Stimulated activated CD8-positive, alpha-beta memory T cell treated with anti-CD3 and anti-CD28 coated beads, Interleukin-12 subunit alpha, Interleukin-12 subunit beta, amount 100 ng/mL, for 24 hours (primary cell): ENCODE results near the gene ANXA2R.
"Not testable (repeated sequence)": the region's sequence is repeated elsewhere in the genome, so short reads cannot be mapped to it uniquely, and the experiment has no call there.

Source experiments
- DNase-seq: peaks from one replicate; pipeline ENCODE4 v3.0.0-alpha.2; 2020; ENCODE audit errors: extremely low read depth

Gene ANXA2R

GRCh38 chr5:43060020-43060419 is 19.9 kb upstream of the ANXA2R start:
- not testable (repeated sequence) for DNase-seq

DNA sequence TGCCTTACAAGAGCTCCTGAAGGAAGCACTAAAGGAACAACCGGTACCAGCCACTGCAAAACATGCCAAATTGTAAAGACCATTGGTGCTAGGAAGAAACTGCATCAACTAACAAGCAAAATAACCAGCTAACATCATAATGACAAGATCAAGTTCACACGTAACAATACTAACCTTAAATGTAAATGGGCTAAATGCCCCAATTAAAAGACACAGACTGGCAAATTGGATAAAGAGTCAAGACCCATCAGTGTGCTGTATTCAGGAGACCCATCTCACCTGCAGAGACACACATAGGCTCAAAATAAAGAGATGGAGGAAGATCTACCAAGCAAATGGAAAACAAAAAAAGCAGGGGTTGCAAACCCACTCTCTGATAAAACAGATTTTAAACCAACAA is 15.0 kb upstream of the ANXA2R start:
- not testable (repeated sequence) for DNase-seq

- no peak for DNase-seq
These were observed 11.6 kb upstream of the ANXA2R start for GRCh38 chr5:43051684-43052083.

DNA sequence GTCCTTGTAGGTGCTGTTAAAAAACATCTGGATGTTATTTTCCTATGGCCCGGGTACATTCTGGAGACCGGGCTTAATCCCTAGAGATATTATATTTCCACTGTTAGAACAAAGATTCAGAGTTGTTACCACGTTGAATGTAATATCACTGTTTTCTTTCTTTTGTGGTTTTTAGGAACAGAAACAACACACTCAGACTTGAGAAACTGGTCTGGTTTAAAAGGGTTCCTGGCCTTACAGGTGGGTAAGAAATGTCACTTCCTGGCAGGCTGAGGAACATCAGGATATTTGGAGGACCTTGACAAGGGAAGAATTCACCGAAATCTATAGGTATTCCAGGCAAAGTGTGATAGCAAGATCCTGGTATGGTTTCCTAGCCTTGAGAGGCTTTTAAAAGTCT is 10.3 kb upstream of the ANXA2R start:
- DNase-seq: no peak

- no peak for DNase-seq
These were observed 9.1 kb upstream of the ANXA2R start for GRCh38 chr5:43049236-43049635.

GRCh38 chr5:43046474-43046873 is 6.4 kb upstream of the ANXA2R start:
- no peak for DNase-seq

DNA sequence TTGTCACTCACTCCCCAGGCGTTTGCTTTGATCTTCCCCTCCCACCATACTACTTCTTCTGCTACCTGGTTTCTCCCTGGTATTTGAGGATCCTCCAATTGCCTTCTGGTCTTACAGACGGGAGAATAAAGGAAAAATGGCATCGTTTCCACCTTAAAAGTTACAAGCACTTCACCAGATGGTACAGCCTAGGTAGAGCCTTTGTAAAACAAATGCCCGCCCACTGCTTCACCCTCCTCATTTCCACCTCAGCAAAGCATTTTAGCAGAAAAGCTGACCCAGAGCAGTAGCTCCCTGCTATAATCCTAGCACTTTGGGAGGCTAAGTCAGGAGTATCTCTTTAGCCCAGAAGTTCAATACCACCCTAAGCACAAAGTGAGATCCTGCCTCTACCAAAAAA is 5.1 kb upstream of the ANXA2R start:
- DNase-seq: no peak

- no peak for DNase-seq
These were observed 4.2 kb upstream of the ANXA2R start for GRCh38 chr5:43044181-43044914.

DNA sequence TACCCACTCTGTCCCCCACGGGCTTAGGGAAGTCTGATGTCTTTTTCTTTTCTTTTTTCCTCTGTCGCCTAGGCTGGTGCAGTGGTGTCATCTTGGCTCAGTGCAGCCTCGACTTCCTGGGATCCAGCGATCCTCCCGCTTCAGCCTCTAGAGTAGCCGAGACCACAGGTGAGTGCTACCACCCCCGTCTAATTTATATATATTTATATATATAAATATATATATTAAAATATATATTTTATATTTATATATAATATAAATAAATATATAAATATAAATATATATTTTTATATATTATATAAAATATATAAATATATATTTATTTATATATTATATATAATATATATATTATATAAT is 3.3 kb upstream of the ANXA2R start:
- no peak for DNase-seq

DNA sequence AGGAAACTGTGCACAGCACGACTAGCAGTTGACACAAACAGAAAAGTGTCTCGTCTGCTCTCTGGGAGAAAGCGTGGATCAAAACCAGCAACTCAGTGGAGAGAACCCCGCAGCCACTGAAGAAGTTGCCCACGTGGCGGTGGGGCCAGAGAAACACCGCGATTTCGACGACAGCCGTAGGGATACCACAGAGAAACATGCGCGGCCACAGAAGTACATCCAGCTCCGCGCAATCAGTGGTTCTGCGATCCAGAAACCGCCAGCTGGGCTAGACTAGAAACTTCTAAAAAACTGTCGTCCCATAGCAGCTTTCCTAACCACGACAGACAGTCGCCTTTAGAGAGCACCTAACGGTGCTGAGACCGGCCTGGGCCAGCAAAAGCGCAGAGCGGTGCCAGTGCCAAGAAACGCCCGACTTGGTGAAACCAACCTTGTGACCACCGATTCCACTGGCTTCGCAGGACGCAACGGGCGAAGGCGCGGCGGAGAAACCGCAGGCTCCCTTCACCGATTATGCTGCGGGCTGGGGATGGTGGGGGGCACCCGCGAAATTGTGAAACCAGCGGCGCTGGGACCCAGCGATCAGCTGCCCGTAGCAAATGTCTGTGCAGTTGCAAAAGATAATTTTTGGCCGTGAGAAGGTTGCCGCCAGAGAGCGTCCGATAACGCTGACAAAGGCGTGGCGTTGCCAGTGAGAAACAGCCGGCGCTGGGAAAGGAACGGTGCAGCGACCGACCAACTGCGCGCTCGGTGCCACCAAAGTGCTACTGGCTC is 2.7 kb upstream of the ANXA2R start:
- no peak for DNase-seq

DNA sequence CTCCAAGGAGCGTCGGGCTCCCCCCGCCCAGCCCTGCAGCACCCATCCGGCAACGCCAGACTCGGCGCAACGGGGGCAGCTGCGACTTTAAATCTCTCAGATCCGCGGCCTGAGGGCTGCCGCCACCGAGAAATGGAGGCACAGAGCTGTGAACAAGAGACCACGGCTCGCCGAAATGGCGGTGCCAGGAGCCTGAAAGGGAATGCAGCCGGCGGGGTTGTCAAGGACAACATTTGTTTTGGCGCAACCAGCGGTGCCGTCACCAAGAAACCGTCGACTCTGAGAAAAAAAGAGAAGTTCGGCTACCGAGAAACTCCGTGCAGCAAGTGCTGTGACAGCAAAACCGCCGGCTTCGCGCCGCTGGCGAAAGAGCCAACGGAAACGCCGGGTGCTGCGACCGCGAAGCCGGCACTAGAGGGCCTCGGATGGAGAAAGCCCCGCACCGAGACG is 2.1 kb upstream of the ANXA2R start:
- no peak for DNase-seq

DNA sequence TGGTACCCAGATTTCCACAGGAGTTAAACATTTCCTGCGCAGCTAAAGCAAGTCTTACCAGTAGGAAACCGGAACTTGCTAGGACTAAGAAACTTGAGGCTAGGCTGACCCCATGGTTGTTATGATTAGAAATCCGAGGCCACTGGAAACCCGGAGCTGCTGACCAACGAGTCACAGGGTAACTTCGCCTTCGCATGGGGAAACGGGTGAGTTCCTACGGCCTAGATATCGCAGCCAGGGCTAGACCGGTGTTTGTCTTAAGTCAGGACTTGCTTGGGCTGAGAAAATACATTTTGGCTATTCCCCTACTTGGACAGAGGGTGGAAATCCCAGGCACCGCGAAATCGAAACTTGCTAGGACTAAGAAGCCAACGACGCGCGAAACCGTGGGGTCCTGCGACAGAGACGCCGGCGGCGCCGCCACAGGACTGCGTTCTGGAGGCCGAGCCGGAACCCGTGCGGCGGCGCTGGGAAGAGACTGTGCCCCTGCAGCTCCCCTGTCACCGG is 1.6 kb upstream of the ANXA2R start:
- DNase-seq: no peak

DNA sequence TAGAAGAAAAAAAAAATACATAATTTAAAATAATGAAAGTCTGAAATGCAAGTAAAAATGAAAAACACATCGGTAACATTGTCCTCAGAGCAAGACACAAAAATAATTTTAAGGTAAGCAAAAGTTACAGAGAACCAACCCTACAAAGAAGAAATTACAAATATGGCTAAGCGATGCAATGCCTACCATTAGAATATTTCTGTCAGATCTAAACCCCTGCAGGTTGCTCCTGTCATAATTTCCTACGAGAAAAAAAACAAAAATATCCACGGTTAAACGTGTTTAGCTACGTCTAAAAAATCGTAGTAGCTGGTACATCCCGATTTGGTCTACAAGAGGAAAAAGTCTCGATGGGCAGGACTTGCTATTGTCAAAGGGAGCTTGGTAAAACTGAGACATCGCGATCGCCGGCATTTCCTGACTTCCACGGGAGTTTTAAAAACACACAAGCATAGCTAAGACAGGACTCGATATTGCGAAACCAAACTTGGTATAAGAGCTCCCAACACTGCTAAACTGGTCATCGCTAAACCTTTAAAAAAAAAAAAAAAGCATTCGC is 1.1 kb upstream of the ANXA2R start:
- no peak for DNase-seq

DNA sequence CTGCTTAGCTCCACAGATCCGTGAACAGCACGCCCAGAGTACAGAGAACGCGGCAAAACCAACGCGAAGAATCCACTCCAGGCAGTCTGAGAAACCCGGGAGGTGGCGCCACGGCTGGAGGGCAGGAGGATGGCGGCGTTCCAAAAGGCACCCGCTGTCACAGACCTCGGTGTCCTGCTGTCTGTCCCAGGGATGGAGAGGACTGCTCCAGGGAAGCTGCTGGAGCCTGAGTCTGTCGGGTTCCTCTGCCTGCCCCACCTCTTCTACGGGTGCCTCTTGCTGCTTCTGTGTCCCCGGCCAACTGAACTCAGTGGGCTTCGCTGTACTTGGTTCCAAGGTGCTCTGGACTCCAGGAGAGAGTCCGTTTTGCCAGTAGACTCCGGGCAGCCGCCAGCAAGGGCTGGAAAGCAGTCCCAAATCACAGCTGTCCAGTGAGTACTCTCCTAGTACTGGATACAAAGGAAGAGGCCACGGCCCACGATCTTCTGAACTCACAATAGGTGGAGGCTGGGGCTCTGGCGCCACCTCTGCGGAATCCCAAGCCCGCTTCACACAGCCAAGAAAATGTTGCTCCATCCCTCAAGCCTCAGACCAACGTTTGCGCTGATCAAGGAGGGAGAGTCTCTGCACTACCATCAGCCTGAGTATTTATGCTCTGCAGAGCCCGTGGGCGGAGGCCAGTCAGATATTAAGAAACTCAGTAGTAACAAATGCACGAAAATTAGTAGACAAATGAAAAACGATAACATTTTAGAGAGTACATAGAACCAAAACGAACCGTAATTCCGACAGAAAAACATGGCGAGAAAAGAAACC is 440 bp downstream of the ANXA2R start:
- DNase-seq: no peak

GRCh38 chr5:43039152-43039470 is 1.0 kb downstream of the ANXA2R start:
- DNase-seq: no peak

GRCh38 chr5:43038496-43038989 is 1.6 kb downstream of the ANXA2R start:
- DNase-seq: no peak

DNA sequence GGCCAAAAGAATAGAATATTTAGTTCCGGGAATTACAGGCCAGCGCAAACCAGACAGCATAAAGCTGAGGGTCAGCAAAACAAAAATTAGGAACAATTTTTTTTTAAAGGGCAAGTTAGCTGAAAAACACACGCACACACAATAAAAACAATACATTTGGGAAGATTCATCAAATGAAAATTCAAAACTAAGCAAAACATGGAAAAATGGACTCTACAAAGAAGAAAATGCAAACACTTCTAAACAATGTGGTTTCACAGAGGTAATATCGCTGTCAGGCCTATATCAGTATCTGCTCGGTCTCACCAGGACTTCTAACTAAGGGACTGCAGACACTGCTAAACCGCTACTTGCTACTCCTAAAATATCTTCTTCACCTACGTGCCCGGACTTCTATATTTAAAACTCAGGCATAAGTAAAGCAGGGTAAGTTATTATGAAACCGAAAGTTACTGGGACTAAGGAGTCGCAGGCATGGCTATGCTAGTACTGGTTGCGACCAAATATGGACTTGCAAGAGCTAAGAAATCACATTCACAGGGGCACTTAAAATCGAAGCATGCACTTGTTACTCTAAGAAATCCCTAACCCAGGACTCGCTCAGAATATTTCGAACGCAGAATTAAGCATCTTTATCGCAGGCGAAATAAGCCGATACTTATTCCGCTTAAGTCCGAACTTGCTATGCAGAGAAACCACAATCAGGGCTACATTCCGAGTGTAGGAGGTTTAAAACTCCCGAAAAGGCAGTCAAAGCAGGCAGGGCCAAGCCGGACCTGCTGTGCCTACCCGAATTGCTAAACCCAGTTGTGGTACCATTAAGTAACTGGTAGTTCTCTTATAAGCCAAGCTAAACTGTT is 2.3 kb downstream of the ANXA2R start:
- no peak for DNase-seq

DNA sequence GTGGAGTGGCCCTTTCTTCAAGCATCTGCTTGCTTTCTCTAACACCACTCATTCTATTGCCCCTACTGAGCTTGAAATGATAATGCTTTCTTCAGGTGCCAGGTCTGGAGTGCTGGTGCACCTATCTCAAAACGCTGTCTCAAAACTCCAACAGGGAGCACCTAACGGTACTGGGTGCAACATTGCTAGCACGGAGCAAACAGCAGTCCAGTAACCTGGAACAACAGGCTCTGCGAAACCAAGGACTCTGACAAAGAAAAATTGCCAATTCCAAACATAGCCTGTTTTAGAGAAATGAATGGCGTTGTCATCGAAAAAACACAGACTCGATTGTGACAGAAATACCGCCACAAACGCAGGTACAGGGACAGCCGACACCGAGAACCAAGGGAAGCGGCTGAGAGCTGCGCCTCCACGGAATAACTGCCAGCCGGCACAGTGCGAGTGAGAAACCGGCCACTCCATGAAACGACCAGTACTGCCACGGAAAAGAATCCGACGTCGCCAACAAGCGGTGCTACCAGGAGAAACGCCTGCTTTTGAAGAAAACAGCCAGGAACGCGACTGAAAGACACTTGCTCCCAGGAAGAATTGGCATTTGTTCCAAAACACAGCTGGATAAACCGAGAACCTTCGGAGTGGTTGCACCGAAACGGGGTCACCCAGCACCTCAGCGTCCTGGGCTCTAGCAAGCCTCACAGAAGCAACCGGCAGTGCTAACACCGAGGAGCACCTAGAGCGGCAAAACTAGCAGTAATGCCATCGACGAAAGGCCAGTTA is 3.1 kb downstream of the ANXA2R start:
- DNase-seq: no peak

DNA sequence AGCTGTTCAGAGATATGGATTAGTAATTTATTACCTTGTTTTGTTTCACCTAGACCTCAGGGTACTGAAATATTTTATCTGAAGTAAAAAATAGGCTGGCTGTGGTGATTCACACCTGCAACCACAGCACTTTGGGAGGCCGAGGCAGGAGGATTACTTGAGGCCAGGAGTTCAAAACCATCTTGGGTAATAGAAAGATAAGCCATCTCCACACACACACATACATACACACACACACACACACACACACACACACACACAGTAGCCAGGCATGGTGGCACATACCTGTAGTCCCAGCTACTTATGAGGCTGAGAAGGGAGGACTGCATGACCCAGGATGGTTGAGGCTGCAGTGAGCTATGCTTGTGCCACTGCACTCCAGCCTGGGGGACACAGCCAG is 3.7 kb downstream of the ANXA2R start:
- DNase-seq: no peak

- DNase-seq: no peak
These were observed 5.5 kb downstream of the ANXA2R start for GRCh38 chr5:43034591-43034968.
